HEK293 (cell line): Measurements from ENCODE around the gene NOS1AP.

ENCODE experiments used
- CTCF ChIA-PET: fragments of 350-600 bp; formaldehyde crosslinking; extraction: SDS; loops from one replicate; lab custom pipeline; 2021; ENCODE audit warnings: antibody characterized with exemption; lab: Yijun Ruan, JAX
- POLR2A ChIA-PET: fragments of 300-600 bp; formaldehyde crosslinking; extraction: SDS; loops from one replicate; lab custom pipeline; 2020; ENCODE audit warnings: antibody characterized with exemption, inconsistent platforms; lab: Yijun Ruan, JAX
- H3K27ac ChIP-seq: fragments of 200-500 bp; sonication (Bioruptor generic); 2 replicates; pipeline ENCODE4 v1.5.1; 2014; ENCODE audit warnings: low read depth, low read length, control low read depth, inconsistent platforms; ENCODE audit errors: extremely low read depth
- H3K36me3 ChIP-seq, 2 experiments: fragments of 200-500 bp in 1 of 2; sonication (Bioruptor generic) in 1 of 2; 1 replicate in 1 of 2; 2 replicates in 1 of 2; pipeline ENCODE4 v1.5.1; 2014 to 2017; ENCODE audit warnings: inconsistent platforms in 2 of 2, low read length in 2 of 2; ENCODE audit not compliant: control insufficient read depth in 2 of 2, insufficient read depth in 1 of 2
- H3K4me1 ChIP-seq: fragments of 200-500 bp; sonication (Bioruptor generic); 2 replicates; pipeline ENCODE4 v1.5.1; 2014; ENCODE audit warnings: mild to moderate bottlenecking, low read length, inconsistent platforms; ENCODE audit not compliant: control insufficient read depth, insufficient read depth
- H3K4me3 ChIP-seq: 2 replicates; pipeline ENCODE4 v1.5.1; 2011; ENCODE audit warnings: low read depth, mild to moderate bottlenecking, control low read depth, low read length, moderate library complexity
- H3K9me3 ChIP-seq: fragments of 200-500 bp; sonication (Bioruptor generic); 2 replicates; pipeline ENCODE4 v1.5.1; 2014; ENCODE audit warnings: low read depth, low read length, inconsistent platforms; ENCODE audit not compliant: control insufficient read depth, insufficient read depth
- ATF2 ChIP-seq: fragments of 450-650 bp; formaldehyde crosslinking; IDR thresholded peaks from 2 replicates; pipeline ENCODE4 v1.5.1; 2016; ENCODE audit warnings: missing biosample characterization, missing genetic modification characterization, low read depth
- REPIN1 ChIP-seq: fragments of 450-650 bp; formaldehyde crosslinking; IDR thresholded peaks from 2 replicates; pipeline ENCODE4 v1.5.1; 2017; ENCODE audit warnings: missing biosample characterization, missing genetic modification characterization, low read depth
- SCRT1 ChIP-seq: fragments of 450-650 bp; formaldehyde crosslinking; IDR thresholded peaks from 2 replicates; pipeline ENCODE4 v1.5.1; 2016; ENCODE audit warnings: missing biosample characterization, missing genetic modification characterization, borderline replicate concordance
- ZBTB11 ChIP-seq: fragments of 450-650 bp; formaldehyde crosslinking; conservative IDR thresholded peaks from 2 replicates; pipeline ENCODE4 v1.5.1; 2016; ENCODE audit warnings: low read depth, missing biosample characterization, missing genetic modification characterization
- ZNF221 ChIP-seq: fragments of 450-650 bp; formaldehyde crosslinking; IDR thresholded peaks from 2 replicates; pipeline ENCODE4 v1.5.1; 2017; ENCODE audit warnings: missing biosample characterization, missing genetic modification characterization, borderline replicate concordance
- ZNF280D ChIP-seq: fragments of 450-650 bp; formaldehyde crosslinking; IDR thresholded peaks from 2 replicates; pipeline ENCODE4 v1.5.1; 2016; ENCODE audit warnings: missing biosample characterization, missing genetic modification characterization
- ZNF670 ChIP-seq: fragments of 450-650 bp; formaldehyde crosslinking; IDR thresholded peaks from 2 replicates; pipeline ENCODE4 v1.5.1; 2016; ENCODE audit warnings: missing biosample characterization, missing genetic modification characterization, low read depth
- ZNF768 ChIP-seq: fragments of 450-650 bp; formaldehyde crosslinking; IDR thresholded peaks from 2 replicates; pipeline ENCODE4 v1.5.1; 2018; ENCODE audit warnings: missing biosample characterization, mild to moderate bottlenecking, missing genetic modification characterization
- TF ChIP-seq, protein P1 (sequence below): fragments of 450-650 bp; formaldehyde crosslinking; IDR thresholded peaks from 2 replicates; pipeline ENCODE4 v1.5.1; 2016; ENCODE audit warnings: missing biosample characterization, missing genetic modification characterization
- TF ChIP-seq, protein P2 (sequence below): fragments of 450-650 bp; formaldehyde crosslinking; IDR thresholded peaks from 2 replicates; pipeline ENCODE4 v1.5.1; 2016; ENCODE audit warnings: missing biosample characterization, missing genetic modification characterization, borderline replicate concordance
- TF ChIP-seq, protein P3 (sequence below): fragments of 450-650 bp; formaldehyde crosslinking; optimal IDR thresholded peaks from 2 replicates; pipeline ENCODE3; 2016; ENCODE audit warnings: missing biosample characterization, mild to moderate bottlenecking, missing genetic modification characterization

NOS1AP gene

GRCh38 chr1:162259894-162260455, 190.5 kb downstream of the NOS1AP start:
- H3K27ac ChIP-seq, result no peak overlapping the region
- CTCF ChIA-PET, result interaction anchor here (0.6 to 1.3 kb wide), 3 partner anchors 132 to 204 kb away, joined by 3 to 4 read pairs (median 3); no protein-coding TSS in a partner anchor

DNA sequence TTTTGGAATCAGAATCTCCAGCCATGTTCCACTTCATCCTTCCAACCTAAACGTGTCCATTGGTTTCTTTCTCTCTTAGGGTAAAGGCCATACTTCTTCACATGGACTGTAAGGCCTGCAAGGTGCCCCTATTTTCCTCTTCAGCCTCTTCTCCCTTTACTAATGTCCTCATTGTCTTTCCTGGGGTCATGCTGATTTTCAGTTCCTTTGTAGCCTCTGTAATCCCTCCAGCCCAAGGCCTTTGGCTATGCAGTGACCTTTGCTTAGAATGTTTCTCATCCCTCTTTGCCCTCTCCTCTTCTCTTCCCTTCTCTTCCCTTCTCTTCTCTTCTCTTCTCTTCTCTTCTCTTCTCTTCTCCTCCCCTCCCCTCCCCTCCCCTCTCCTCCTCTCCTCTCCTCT, 194.6 kb downstream of the NOS1AP start:
- no peak overlapping the region for H3K4me3 ChIP-seq
- H3K36me3 ChIP-seq, result no peaks in the 10 kb centered on the region
- no peak for TF ChIP-seq SCRT1 (tag by site-specific recombination)
- H3K27ac ChIP-seq, result no peak overlapping the region
- ChIA-PET POLR2A (interaction anchor here (0.6 kb wide), 1 partner anchor 9 kb away, joined by 4 read pairs; no protein-coding TSS in a partner anchor), CTCF (no interaction called here)
- H3K4me1 ChIP-seq, result no peaks in the 10 kb centered on the region
- H3K9me3 ChIP-seq, result no peaks in the 10 kb centered on the region

More at GRCh38 chr1:162259894-162260455, 190.5 kb downstream of the NOS1AP start:
- POLR2A ChIA-PET, result no interaction called here
- Histone ChIP-seq H3K4me1 (peaks cover 3% of the 10 kb centered on the region; the same call in 1 of the 2 replicates), H3K4me3 (no peak overlapping the region), H3K9me3 (no peaks in the 10 kb centered on the region), H3K36me3 (no peaks in the 10 kb centered on the region)
- TF ChIP-seq, protein P1, sequence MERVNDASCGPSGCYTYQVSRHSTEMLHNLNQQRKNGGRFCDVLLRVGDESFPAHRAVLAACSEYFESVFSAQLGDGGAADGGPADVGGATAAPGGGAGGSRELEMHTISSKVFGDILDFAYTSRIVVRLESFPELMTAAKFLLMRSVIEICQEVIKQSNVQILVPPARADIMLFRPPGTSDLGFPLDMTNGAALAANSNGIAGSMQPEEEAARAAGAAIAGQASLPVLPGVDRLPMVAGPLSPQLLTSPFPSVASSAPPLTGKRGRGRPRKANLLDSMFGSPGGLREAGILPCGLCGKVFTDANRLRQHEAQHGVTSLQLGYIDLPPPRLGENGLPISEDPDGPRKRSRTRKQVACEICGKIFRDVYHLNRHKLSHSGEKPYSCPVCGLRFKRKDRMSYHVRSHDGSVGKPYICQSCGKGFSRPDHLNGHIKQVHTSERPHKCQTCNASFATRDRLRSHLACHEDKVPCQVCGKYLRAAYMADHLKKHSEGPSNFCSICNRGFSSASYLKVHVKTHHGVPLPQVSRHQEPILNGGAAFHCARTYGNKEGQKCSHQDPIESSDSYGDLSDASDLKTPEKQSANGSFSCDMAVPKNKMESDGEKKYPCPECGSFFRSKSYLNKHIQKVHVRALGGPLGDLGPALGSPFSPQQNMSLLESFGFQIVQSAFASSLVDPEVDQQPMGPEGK (tag by site-specific recombination), result no peak
- TF ChIP-seq ATF2 (tag by site-specific recombination), result peak; percentile 66

GRCh38 chr1:162265983-162266382, 196.5 kb downstream of the NOS1AP start:
- TF ChIP-seq REPIN1 (tag by site-specific recombination) (no peak), ZNF670 (tag by site-specific recombination) (no peak), ZBTB11 (tag by site-specific recombination) (no peak), ATF2 (tag by site-specific recombination) (no peak), ZNF221 (tag by site-specific recombination) (no peak), ZNF280D (no peak), ZNF768 (no peak)
- TF ChIP-seq, protein P2, sequence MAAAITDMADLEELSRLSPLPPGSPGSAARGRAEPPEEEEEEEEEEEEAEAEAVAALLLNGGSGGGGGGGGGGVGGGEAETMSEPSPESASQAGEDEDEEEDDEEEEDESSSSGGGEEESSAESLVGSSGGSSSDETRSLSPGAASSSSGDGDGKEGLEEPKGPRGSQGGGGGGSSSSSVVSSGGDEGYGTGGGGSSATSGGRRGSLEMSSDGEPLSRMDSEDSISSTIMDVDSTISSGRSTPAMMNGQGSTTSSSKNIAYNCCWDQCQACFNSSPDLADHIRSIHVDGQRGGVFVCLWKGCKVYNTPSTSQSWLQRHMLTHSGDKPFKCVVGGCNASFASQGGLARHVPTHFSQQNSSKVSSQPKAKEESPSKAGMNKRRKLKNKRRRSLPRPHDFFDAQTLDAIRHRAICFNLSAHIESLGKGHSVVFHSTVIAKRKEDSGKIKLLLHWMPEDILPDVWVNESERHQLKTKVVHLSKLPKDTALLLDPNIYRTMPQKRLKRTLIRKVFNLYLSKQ (tag by site-specific recombination), result no peak
- TF ChIP-seq, protein P3, sequence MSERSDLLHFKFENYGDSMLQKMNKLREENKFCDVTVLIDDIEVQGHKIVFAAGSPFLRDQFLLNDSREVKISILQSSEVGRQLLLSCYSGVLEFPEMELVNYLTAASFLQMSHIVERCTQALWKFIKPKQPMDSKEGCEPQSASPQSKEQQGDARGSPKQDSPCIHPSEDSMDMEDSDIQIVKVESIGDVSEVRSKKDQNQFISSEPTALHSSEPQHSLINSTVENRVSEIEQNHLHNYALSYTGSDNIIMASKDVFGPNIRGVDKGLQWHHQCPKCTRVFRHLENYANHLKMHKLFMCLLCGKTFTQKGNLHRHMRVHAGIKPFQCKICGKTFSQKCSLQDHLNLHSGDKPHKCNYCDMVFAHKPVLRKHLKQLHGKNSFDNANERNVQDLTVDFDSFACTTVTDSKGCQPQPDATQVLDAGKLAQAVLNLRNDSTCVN (tag by site-specific recombination), result no peak
- TF ChIP-seq, all 188 proteins: peak for 0
- ChIA-PET CTCF (interaction anchor here (0.6 to 0.7 kb wide), 2 partner anchors 127 to 210 kb away, joined by 3 to 6 read pairs; no protein-coding TSS in a partner anchor), POLR2A (no interaction called here)
- peaks cover 3% of the 10 kb centered on the region; the same call in 1 of the 2 replicates for H3K4me1 ChIP-seq
- no peak overlapping the region for H3K27ac ChIP-seq
- no peak overlapping the region for H3K4me3 ChIP-seq
- H3K36me3 ChIP-seq, result no peaks in the 10 kb centered on the region
- H3K9me3 ChIP-seq, result no peaks in the 10 kb centered on the region
